ENCODE data around the gene EYS.

The EYS gene

DNA sequence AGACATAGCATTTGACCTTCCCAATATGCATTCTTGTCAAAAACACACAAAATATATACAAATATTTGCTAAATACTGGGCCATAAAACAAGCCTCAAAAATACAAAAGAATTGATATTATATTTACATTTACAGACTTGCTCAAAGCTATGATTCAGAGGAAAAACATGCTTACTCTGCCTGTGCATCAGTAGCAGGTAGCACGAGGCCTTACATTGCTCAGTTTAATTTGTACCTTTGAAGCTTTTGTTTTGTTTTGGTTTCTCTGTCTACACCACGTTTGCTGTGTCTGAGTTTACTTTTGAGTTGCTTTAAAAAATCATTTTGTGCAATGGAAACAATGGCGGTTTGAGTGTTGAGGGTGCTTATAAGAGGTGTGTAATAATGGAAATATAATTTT is 1972.1 kb downstream of the EYS start:
- TF ChIP-seq, protein P1, sequence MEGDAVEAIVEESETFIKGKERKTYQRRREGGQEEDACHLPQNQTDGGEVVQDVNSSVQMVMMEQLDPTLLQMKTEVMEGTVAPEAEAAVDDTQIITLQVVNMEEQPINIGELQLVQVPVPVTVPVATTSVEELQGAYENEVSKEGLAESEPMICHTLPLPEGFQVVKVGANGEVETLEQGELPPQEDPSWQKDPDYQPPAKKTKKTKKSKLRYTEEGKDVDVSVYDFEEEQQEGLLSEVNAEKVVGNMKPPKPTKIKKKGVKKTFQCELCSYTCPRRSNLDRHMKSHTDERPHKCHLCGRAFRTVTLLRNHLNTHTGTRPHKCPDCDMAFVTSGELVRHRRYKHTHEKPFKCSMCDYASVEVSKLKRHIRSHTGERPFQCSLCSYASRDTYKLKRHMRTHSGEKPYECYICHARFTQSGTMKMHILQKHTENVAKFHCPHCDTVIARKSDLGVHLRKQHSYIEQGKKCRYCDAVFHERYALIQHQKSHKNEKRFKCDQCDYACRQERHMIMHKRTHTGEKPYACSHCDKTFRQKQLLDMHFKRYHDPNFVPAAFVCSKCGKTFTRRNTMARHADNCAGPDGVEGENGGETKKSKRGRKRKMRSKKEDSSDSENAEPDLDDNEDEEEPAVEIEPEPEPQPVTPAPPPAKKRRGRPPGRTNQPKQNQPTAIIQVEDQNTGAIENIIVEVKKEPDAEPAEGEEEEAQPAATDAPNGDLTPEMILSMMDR (conservative IDR thresholded peaks at IDR 0.05; ENCODE audit: control insufficient read depth, insufficient read depth, low read depth, low read length) = no peak
- no peak for DNase-seq (ENCODE audit: low read depth)
- H3K4me3 ChIP-seq (ENCODE audit: control insufficient read depth, low read depth, low read length) = no peak overlapping the region

DNA sequence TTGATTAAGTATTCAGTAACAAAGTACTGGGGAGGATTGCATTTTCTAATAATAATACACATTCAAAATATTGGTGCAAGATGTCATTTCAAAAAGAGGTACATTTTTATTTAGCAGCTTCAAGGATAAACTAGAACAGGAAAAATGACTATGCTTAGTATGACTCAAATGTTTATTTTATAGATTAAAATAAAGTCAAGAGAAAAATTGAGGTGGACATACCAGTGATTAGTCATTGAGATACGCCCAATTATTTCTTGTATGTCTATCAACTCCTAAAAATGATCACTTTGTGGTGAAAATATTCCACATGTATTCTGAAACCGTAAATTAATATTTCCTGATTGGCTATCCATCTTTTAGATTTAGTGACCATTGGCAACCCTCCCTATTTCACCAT is 1974.7 kb downstream of the EYS start:
- no peak overlapping the region for H3K4me3 ChIP-seq (ENCODE audit: control insufficient read depth, low read depth, low read length)
- DNase-seq (ENCODE audit: low read depth) = peak; percentile 40
- TF ChIP-seq, protein P1 (conservative IDR thresholded peaks at IDR 0.05; ENCODE audit: control insufficient read depth, insufficient read depth, low read depth, low read length) = no peak

GRCh38 chr6:63731930-63732329 is 1975.1 kb downstream of the EYS start:
- peak; percentile 12 for DNase-seq (ENCODE audit: low read depth)
- no peak overlapping the region for H3K4me3 ChIP-seq (ENCODE audit: control insufficient read depth, low read depth, low read length)
- TF ChIP-seq, protein P1 (conservative IDR thresholded peaks at IDR 0.05; ENCODE audit: control insufficient read depth, insufficient read depth, low read depth, low read length) = no peak

- DNase-seq (ENCODE audit: low read depth) = peak; percentile 61
- H3K4me3 ChIP-seq (ENCODE audit: control insufficient read depth, low read depth, low read length) = no peak overlapping the region
- TF ChIP-seq, protein P1 (conservative IDR thresholded peaks at IDR 0.05; ENCODE audit: control insufficient read depth, insufficient read depth, low read depth, low read length) = no peak
Observed at GRCh38 chr6:63730311-63730710, 1976.7 kb downstream of the EYS start.

GRCh38 chr6:63724721-63725120 is 1982.3 kb downstream of the EYS start:
- TF ChIP-seq, protein P1 (conservative IDR thresholded peaks at IDR 0.05; ENCODE audit: control insufficient read depth, insufficient read depth, low read depth, low read length) = no peak
- DNase-seq (ENCODE audit: low read depth) = no peak
- H3K4me3 ChIP-seq (ENCODE audit: control insufficient read depth, low read depth, low read length) = no peak overlapping the region

- no peak overlapping the region for H3K4me3 ChIP-seq (ENCODE audit: control insufficient read depth, low read depth, low read length)
- TF ChIP-seq, protein P1 (conservative IDR thresholded peaks at IDR 0.05; ENCODE audit: control insufficient read depth, insufficient read depth, low read depth, low read length) = no peak
- no peak for DNase-seq (ENCODE audit: low read depth)
Observed at GRCh38 chr6:63721181-63721580, 1985.8 kb downstream of the EYS start.

DNA sequence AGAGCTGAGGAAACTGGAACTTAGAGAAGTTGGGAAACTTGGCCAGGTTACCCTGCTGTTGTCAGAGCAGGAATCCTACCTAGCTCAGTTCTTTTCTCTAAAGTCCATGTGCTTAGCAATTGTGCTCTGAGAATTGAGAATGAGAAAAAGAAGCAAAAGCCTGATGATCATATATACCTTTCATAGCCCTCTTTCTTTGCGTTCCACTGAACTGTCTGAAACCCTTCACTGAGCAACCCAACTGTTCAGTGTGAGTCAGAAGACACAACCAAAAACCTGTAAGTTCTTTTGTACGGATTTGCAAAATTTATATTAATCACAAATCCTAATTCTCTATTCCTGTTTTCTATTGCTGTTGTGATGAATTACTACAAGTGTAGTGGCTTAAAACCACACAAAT is 1990.9 kb downstream of the EYS start:
- TF ChIP-seq, protein P1 (conservative IDR thresholded peaks at IDR 0.05; ENCODE audit: control insufficient read depth, insufficient read depth, low read depth, low read length) = no peak
- no peak overlapping the region for H3K4me3 ChIP-seq (ENCODE audit: control insufficient read depth, low read depth, low read length)
- DNase-seq (ENCODE audit: low read depth) = no peak

Measured in fibroblast of mammary gland (primary cell).